ENCODE data around the gene ZNF200. TPM values are rescaled to one million over a fixed set of nuclear protein-coding genes. Genes with fewer than 3 reads are reported as not detected.

Gene ZNF200
- polyA plus RNA-seq, 1 of the 3 experiments (the other 2 are of a cell fraction) = 2.8 TPM

GRCh38 chr16:3215601-3216262, 19.2 kb downstream of the ZNF200 start:
- CTCF ChIA-PET = no interaction called here
- Histone ChIP-seq H3K4me3 (ENCODE audit: low read depth in 2 of 2, low read length in 1 of 2) (no peak overlapping the region), H3K36me3 (replicated peaks in 1 of 2; ENCODE audit: control insufficient read depth in 1 of 2, insufficient read depth in 2 of 2, low read length in 1 of 2) (no peaks in the 10 kb centered on the region), H4K20me1 (ENCODE audit: insufficient read depth) (no peaks in the 10 kb centered on the region), H2AFZ (ENCODE audit: low read depth) (no peak overlapping the region), H3K9ac (no peak overlapping the region), H3K27ac (ENCODE audit: low read depth in 2 of 2, low read length in 1 of 2) (no peak overlapping the region), H3K79me2 (ENCODE audit: insufficient read depth) (no peaks in the 10 kb centered on the region), H3F3A (replicated peaks; ENCODE audit: insufficient read depth) (no peaks in the 10 kb centered on the region), H3K9me3 (no peaks in the 10 kb centered on the region), H3K27me3 (ENCODE audit: insufficient read depth) (peaks cover 13% of the 10 kb centered on the region; the same call in 1 of the 2 replicates), H3K4me1 (ENCODE audit: control insufficient read depth in 1 of 2, insufficient read depth in 2 of 2, low read depth in 1 of 2, low read length in 1 of 2) (no peaks in the 10 kb centered on the region), H3K9me2 (no peaks in the 10 kb centered on the region), H3K4me2 (no peak overlapping the region)
- no peak for TF ChIP-seq TAF1 (IDR thresholded peaks at IDR 0.05; ENCODE audit: borderline replicate concordance, low read depth, low read length)
- TF ChIP-seq EP300 (IDR thresholded peaks at IDR 0.05; ENCODE audit: borderline replicate concordance in 1 of 2, low read depth in 1 of 2, low read length in 1 of 2) = no peak
- no peak for TF ChIP-seq FOSL2 (IDR thresholded peaks at IDR 0.05; ENCODE audit: borderline replicate concordance, low read depth)
- no peak for TF ChIP-seq CTCF (IDR thresholded peaks at IDR 0.05)
- TF ChIP-seq USF2 (IDR thresholded peaks at IDR 0.05; ENCODE audit: borderline replicate concordance, low read depth, low read length) = no peak
- TF ChIP-seq TEAD4 (IDR thresholded peaks at IDR 0.05; ENCODE audit: borderline replicate concordance, insufficient read depth) = no peak
- TF ChIP-seq REST (IDR thresholded peaks at IDR 0.05; ENCODE audit: low read depth, low read length) = no peak
- no peak for TF ChIP-seq ZBTB33 (IDR thresholded peaks at IDR 0.05; ENCODE audit: borderline replicate concordance, low read depth)
- no peak for TF ChIP-seq ELF1 (IDR thresholded peaks at IDR 0.05)
- TF ChIP-seq CHD2 (IDR thresholded peaks at IDR 0.05; ENCODE audit: low read length, partially characterized antibody) = no peak
- no peak for TF ChIP-seq RCOR1 (IDR thresholded peaks at IDR 0.05; ENCODE audit: low read length)
- TF ChIP-seq NRF1 (IDR thresholded peaks at IDR 0.05; ENCODE audit: low read depth, low read length) = no peak
- WGBS (ENCODE audit: low lambda C conversion rate) = 8% methylated on average over 11 of the region's 11 CpGs
- POLR2A ChIA-PET = no interaction called here
- DNase-seq = no peak
